ELF-1 (cell line): ENCODE measurements around the gene TSPAN18.

Source experiments
- DNase-seq: peaks from one replicate; pipeline ENCODE4 v3.0.0-alpha.2; 2016; ENCODE audit warnings: low read depth, low spot score

TSPAN18 gene

DNA sequence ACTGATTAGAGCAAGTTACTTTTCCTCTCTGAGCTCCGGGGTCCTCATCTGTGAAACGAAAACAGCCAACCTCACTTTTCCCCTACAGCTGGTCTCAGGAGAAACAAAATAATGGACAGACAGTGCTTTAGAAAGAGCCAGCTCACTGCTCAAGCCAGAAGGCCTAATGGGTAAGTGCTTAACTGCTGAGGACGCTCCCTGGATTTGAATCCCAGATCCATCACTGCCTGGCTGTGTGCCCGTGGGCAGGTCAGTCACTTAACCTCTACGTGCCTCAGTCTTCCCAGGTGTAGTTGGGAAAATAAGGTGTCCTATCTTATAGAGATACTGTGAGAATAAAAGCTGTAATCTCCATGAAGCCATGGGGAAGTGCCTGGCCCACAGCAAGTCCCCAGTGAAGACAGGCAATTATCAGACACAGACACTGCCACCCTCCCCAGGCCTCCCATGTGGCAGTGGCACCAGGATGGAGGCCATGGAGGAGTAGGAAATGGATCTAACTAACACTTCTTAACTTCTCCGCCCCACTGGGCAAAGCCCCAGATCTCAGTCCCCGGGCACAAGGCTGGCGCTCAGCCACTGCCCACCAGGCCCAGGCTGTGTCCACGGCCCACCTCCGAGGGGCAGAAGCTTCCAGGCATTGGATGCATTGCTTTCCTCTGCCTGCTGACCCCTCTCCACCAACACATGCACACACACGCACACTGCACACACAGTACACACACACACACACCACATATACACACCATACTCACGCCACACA, 214.7 kb downstream of the TSPAN18 start:
- DNase-seq = no peak

DNA sequence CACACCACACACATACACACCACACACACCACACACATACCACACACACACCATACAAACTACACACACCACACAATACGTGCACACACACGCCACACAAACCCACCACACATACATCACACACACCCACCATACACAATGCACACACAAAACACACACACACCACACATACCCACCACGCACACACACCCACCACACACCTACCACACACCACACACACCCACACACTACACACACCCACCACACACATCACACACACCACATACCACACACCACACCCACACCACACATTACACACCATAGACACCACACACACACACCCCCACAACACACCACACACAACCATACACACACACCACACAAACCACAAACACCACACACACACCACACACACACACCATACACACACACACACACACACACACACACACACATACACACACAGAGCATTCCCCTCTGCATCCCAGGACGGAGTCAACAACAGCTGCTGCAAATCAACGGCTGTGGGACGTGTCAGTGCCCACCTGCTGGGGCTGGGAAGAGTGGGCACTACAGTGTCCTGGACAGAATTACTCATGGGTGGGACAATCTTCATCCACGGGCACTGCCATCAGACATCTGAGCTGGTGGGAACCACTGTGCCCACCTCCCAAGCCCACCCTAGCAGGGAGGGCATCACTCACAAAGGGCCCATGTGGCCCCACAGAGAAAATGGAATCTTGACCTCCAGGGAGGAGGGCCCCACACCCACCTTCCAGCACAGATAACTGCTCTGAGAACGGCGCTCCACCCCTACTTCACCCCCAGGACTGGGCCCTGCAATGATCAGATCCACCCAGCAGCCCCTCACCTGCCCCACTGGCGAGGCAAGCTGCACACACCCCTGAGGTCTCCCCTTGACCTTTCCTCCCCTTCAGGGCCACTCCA, 215.5 kb downstream of the TSPAN18 start:
- no peak for DNase-seq

DNA sequence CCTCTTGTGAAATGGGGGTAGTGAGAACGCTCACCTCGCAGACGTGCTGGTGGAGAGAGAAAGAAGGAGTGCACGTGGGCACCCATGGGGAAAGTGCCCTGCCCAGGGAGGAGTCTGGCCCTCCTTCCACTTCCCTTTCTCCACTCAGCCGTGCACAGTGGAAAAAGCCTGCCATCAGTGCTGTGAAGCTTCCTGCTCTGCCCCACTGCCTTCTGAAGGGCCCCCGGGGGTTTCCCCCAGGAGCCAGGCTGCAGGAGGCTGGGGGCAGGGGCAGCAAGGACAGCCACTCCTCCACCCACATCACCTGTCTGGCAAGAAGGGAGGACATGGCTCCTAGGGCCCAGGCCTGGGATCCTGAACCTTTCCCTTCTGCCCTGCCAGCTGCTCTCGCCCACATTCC, 216.4 kb downstream of the TSPAN18 start:
- no peak for DNase-seq

DNA sequence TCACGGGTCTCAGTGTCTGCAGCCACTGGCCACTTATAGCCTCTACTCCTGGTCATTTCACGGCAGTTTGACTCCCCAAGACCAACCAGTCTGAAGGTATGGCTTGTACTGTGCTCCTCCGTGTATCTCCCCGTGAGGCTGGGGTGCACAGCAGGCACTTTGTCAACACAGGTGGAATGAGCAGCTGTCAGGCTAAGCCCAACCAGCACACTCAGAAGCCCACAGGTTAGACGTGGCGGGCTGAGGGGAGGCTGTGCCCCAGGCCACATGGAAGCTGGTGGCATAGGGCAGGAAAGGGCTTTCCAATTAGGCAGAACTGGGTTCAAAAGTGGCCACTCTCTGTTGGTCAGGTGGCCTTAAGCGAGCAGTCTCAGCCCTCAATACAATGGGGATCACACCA, 216.9 kb downstream of the TSPAN18 start:
- peak; percentile 79 for DNase-seq

DNA sequence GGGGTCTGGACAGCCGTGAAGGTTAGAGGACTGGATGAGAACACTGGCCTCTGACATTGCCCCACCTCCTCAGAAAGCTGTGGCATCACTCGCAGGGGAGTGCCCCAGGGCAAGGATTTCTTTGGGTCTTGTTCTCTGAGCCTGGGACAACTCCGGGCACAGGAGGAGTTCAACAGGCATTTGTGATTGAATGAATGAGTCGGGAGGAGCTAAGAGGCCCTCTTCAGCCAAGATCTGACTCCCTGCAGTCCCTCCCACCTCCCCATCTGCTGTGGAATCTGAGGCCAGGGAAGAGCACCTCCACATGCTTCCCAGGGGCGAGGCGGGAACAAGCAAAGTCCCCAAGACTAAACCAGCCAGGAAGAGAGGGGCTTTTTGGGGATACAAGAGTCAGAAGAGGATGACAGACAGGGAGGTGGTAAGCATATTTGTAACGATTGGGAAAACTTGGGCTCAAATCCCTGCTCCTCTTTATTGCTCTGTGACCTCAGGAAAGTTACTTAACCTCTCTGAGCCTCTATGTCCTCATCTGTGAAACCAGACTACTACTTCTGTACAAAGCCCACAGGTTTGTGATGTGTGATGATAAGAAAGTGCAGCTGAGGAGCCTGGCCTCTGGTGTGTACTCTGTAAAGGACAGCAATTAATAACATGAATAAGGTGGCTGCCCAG, 217.6 kb downstream of the TSPAN18 start:
- peak; percentile 87 for DNase-seq

DNA sequence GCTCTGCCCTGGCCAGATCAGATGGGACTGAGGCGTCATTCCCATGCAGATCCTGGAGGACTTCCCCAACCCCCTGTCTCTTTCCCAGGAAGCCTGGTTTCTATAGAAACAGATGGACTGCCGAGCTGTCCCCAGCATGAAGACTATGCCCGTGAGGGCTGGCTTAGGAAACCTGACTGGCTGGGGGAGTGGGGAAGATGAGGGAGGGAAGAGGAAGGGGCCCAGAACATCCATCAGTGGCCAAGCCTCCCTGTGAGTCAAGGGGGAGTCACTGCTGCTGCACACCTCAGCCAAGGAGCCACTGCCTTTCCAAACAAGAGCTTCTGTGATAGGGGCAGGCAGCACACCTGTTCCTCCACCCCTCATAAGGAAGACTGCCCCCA, 218.1 kb downstream of the TSPAN18 start:
- DNase-seq = peak; percentile 62

DNA sequence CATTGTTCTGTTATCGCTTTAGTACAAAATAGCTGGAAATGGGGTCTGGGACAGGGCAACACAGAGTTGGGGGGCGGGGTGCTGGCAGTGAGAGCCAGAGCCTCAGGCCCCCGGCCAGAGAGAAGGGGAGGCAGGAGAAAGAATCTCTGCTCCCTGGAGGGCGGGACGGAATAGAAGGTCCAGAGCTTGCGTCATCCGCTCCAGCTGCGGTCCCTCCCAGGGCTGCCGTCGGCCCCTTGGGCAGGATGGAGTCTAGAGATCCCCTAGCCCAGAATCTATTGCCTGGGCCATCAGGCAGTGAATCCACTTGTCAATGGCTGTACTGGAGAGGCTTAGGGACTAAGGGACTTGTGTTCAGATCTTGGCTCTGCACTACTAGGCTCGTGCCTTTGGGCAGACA, 218.9 kb downstream of the TSPAN18 start:
- DNase-seq = no peak

DNA sequence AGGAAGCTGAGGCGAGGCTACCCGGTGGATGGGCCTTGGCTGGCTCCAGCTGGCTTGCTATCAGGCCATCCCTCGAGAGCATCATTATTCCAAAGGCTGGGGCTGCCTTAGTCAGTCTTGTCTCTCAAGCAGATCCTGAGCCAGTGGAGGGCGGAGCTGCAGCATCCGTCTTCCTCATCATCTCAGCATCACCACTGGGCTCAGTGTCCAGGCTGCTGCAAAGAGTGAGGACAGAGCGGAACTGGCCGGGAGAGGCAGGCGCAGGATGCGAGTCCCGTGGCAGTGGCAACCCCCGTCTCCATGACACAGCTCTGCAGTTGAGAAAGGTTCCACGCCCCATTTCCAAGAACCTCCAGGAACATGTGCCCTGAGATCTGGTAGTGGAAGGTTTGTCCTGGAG, 219.5 kb downstream of the TSPAN18 start:
- no peak for DNase-seq

DNA sequence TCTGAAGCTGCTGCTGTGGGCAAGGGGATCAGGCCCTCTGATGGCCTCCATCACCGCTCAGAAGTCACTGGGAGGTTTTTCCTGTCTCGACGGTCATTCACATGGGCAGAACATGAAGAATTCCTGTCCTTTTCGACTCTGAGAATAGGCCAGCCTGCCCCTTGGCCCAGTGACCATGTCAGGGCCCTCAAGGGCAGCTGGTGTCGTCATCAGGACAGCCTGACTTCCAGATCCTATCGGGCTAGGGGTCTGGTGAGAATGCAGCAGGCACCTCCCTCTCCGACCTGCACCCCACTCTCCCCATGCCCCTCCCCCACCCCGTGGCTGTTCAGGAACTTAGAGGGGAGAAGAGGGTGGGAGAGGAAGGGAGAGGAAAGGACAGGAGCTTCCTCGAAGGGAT, 220.4 kb downstream of the TSPAN18 start:
- DNase-seq = no peak

DNA sequence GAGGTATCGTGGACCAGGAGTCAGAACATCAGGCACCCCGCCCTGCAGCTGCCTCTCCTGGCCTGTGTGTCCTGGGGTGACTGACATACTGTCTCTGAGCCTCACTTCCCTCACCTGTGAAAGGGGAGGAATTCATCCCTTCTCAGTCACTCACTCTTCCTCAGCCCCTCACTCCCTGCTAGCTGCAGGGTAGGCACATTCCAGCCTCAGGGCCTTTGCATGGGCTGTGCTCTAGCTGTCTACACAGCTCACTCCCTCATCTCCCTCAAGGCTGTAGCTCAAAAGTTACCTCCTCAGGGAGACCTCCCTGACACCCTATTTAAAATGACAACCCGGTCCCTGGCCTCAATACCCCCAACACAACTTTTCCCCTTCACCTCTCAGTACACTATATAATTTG, 221.4 kb downstream of the TSPAN18 start:
- no peak for DNase-seq

DNA sequence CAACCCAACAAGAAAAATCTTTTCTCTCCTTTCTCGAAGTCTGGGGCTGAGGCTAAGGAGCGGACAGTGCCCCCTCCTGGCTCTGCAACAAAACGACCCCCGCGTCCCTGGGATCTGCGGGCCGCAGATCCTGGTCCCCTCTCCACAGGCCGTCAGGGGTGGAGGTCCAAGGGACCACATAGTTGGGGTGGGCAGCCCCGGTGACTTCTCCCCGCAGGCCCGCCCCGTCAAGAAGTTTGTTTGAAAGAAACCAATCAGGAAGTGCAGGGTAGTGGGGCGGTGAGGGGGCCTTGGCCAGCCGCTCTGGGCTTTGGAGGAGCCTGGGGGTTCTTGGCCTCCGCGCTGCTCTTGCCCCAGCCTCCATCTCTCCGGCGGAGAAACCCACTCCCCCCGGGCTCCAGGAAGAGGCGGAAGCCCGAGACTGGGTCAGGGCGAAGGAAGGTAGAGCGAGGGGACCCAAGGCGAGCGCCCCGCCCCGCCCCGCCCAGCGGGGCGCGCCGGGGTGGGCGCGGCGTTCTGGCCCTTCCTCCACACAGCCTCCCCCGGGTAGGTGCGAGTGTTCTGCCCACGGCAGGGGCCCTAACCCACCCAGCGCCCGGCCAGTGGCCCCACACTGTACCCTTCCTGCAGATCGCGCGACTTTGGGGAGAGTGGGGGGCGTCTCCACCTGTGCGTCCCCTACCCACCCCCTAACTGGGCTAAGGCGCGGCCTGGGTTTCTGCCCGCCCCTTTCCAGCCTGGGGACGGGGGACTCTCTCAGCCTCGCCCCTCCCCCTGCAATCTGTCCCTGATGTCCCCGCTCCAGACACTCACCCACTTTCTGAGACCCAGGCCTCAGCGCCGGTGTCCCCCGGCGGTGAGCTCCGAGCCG, 222.6 kb downstream of the TSPAN18 start:
- DNase-seq = peak; percentile 80

DNA sequence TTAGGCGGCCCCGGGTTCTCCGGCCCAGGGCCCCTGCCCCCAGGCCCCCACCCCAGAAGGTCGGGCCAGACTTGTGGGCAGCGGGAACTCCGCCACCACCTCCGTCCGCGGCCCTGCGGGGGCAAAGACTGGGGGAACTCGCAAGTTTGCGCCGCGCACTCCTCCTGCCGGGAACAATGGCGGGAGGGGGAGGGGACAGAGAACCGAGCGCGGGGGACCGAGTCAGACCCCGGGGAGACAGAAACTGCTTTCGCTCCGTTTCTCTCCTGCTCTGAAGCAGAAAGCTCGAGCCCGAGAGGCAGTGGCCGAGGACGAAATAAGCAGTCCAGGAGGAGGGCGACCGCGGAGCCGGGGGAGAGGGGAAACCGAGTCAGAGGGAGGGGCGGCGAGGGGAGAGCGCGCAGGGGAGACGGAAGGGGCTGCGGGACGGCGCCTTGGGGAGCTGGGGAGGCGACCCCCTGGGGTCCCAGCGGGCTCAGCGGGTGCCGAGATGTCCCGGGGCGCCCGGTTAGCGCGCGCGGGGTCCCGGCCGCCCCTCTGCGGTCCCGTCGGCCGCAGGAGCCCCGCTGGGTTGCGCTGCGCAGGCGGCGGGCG, 223.4 kb downstream of the TSPAN18 start:
- no peak for DNase-seq

DNA sequence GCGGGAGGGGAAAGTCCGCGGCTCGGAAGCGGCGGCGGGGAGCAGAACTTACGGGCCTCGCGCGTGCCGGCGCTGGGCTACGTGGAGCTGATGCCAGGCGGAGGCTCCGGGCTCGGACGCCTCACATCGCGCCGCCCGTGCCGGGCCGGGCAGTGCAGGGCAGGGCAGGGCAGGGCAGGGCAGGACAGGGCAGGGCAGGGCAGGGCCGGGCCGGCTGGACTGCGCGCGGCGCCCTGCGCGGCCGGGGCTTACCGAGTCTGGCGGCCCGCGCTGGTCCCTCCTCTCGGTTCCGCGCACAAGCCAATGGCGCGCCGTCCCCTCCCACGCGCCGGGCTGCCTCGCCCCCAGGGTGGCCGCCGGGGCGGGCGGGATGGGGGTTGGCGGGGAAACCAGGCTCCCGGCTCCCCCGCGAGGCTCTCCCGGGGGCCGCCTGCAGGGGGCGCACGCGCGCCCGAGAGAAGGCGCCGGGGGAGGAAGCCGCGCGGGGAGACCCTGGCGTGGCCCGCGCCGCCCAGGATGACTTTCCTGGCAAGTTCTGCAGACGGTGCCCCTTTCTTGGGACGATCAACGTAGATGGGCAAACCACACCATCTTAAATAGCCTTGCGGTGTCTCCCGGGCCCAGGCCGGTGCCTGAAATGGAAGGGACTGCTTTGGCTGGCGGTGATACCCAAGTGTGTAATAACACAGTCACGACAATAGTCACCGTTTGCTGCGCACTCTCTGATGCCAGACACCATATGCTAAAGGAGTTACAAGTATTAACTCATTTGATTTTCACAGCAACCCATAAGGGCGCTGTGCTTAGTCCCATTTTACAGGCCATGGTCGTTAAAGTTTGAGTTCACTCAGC, 224.1 kb downstream of the TSPAN18 start, which contains the start of gene TP53I11:
TP53I11 (minus strand) TSS at position 259 of the 852 bp plus-strand sequence. CDS start 12,548 bp downstream, outside the sequence.
- DNase-seq = no peak

DNA sequence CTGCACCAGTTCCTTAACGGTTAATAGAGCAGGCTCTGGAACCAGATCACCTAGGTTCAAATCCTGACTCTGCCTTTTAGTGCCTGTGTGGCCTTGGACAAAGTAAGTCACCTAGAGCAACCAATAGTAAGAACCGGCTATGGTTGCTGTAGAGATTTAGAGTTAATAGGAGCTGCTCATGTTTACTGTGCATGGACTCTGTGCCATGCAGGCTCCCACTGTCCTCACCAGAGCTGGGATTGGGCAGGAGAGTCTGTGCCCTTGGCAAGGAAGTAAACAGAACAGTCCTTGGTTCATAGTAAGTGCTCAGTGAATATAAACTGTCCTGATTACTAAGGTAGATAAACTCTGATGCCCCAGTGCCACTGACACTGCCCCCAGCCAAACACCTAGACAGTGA, 225.3 kb downstream of the TSPAN18 start:
- DNase-seq = no peak

DNA sequence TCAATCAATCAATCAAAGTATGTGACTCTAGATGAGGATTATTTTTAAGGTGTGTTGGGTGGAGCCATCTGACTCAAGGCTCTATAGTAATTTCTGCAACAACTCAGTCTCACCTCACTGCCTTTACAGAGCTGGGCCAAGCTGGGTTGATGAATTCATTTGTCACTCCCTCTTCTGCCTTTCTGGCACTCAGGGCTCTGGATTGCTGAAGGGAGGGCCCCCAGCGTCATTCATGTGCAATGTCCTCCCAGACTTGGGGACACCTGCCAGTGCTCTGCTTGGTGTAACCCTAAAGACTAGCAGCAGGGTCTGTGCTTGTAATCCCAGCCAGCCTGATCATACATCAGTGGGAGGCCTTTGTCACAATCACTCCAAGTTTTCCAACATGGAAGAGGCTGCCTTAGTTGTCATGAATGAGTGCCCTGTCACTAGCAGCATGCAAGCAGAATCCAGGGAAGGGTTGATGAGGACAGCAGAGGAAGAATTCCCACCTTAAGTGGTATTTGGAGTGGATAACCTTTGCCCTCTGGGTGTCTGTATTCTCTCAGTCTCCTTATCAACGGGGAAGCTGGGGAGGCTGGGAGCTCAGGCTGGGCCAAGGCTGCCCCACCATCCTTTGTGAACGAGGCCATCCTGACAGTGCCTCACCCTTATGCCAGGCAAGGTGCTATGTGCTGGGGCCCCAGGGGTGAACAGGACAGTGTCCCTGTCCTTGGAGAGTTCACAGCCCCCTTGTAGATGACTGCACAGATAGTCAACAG, 225.9 kb downstream of the TSPAN18 start:
- peak; percentile 55 for DNase-seq

DNA sequence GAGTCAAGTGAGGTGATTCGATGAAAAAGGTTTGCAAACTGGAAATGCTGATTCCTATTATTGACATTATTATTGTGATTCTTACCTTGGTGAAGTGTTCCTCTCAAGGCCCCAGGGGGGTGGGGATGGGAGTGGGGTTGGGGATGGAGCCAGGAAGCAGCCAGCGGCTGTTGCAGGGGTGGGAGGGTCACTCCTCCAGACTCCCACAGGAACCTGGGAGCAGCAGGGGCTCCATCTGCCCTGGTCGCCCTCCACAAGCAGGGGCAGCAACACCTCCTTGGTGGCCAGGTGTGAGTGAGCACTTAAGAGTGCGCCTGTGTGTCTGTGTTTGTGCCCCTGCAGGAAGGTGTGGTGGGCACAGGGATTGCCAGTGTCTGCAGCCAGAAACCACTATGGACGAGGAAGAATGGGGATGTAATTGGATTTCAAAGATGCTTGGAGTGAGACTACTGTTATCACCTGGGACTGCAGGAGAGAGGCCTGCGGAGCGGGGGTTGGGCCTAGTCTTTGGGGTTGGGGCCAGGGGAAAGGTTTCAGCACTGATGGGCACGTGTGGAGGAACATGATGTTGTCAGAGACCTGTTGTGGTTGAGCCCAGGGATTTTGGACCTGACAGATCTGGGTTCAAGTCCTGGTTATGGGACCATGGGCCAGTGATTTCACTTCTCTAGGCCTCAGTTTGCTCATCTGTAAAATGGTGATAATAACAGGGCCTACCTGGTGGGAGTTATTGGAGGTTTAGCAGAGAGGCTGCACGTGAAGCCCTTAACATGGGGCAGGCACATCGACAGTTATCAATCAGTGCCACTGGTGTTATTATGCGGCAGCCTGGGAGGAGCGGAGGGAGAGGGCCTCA, 227.5 kb downstream of the TSPAN18 start:
- no peak for DNase-seq

DNA sequence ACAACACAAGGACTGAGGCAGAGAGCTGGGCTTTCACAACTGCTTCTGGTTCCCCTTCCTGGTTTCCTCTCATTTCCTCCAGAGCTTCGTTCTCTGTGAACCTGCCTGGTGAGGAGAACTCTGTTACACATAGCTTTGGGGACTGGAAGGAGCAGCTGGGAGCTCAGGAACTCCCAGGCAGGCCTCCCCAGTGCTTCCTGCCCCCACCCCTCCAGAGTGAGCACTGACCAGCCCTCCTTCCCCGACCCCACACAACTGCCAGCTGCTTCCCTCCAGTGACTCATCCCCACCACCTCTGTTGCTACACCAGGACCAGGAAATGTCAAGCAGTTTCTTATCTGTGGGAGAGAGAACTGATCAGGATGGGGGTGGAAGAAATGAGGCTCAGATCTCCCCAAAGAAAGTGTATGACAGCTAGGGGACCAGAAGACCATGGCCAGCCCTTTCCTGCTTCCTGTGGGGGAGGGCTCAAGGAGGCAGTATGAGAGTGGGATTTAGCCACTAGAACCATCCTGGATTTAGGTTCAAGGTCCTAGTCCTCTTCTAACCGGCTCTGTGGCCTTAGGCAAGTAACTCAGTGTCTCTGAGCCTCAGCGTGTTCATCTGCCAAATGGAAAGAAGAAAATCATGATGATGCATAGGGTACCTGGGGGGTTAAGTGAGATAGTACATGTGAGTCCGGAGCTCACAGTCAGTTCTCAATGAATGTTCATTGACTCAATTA, 228.4 kb downstream of the TSPAN18 start:
- peak; percentile 73 for DNase-seq
